PC-3 (cell line): ENCODE data around the gene PTPRN2. TPM values are rescaled to one million over a fixed set of nuclear protein-coding genes. Genes with fewer than 3 reads are reported as not detected.
A peak's percentile ranks its signal among the peaks of the same experiment; 100 is the strongest.

Source experiments
- ATAC-seq: fragments of 200-7000 bp; cut with Tn5 transposase; 2 replicates; pipeline ENCODE4 v1.9.1; 2020; ENCODE audit warnings: mild to moderate bottlenecking, moderate library complexity
- BruUV-seq: library from RNA; stranded (reverse); fragments of 400-500 nt; replicated peaks from 2 replicates; lab custom pipeline; 2021; lab: Mats Ljungman, UMichigan
- CTCF ChIA-PET: fragments of 300-600 bp; sonication (Branson Sonifier 250); formaldehyde crosslinking; loops from one replicate; lab custom pipeline; 2022; ENCODE audit warnings: antibody characterized with exemption; lab: Charles Lee
- POLR2A ChIA-PET: fragments of 300-600 bp; sonication (Branson Sonifier 250); formaldehyde crosslinking; loops from one replicate; lab custom pipeline; 2022; ENCODE audit warnings: antibody characterized with exemption; ENCODE audit not compliant: unreplicated experiment; lab: Charles Lee
- DNase-seq: peaks from one replicate; pipeline ENCODE4 v3.0.0-alpha.2; 2015
- H2AFZ ChIP-seq: fragments of 300-600 bp; sonication (generic); 2 replicates; pipeline ENCODE4 v1.6.0; 2016; ENCODE audit warnings: antibody characterized with exemption, low read length
- H3F3A ChIP-seq: fragments of 300-600 bp; sonication (generic); one replicate; pipeline ENCODE4 v1.6.0; 2017; ENCODE audit warnings: antibody characterized with exemption, low read length, control low read depth, mild to moderate bottlenecking; ENCODE audit not compliant: unreplicated experiment
- H3K27ac ChIP-seq: fragments of 300-600 bp; sonication (generic); 2 replicates; pipeline ENCODE4 v1.5.1; 2016; ENCODE audit warnings: mild to moderate bottlenecking, low read length
- H3K27me3 ChIP-seq: fragments of 300-600 bp; sonication (generic); 2 replicates; pipeline ENCODE4 v1.6.1; 2016; ENCODE audit warnings: low read length, mixed read lengths
- H3K36me3 ChIP-seq: fragments of 300-600 bp; sonication (generic); 2 replicates; pipeline ENCODE4 v1.6.1; 2016; ENCODE audit warnings: low read depth, mixed run types, low read length, mixed read lengths
- H3K4me1 ChIP-seq: fragments of 300-600 bp; sonication (generic); 2 replicates; pipeline ENCODE4 v1.5.1; 2016; ENCODE audit warnings: low read length; ENCODE audit not compliant: insufficient read depth
- H3K4me2 ChIP-seq: fragments of 300-600 bp; sonication (generic); 2 replicates; pipeline ENCODE4 v1.6.0; 2016; ENCODE audit warnings: low read length
- H3K4me3 ChIP-seq: fragments of 300-600 bp; sonication (generic); 2 replicates; pipeline ENCODE4 v1.5.1; 2016; ENCODE audit warnings: mild to moderate bottlenecking, low read length, mixed read lengths
- H3K79me2 ChIP-seq: fragments of 300-600 bp; sonication (generic); 2 replicates; pipeline ENCODE4 v1.6.1; 2017; ENCODE audit warnings: low read length, mixed read lengths
- H3K9ac ChIP-seq: fragments of 300-600 bp; sonication (generic); 2 replicates; pipeline ENCODE4 v1.6.0; 2016; ENCODE audit warnings: mild to moderate bottlenecking, low read length
- H3K9me2 ChIP-seq: fragments of 300-600 bp; sonication (generic); replicated peaks from 2 replicates; pipeline ENCODE4 v1.6.1; 2016; ENCODE audit warnings: mixed run types, low read length, mixed read lengths
- H3K9me3 ChIP-seq: fragments of 300-600 bp; sonication (generic); 2 replicates; pipeline ENCODE4 v1.6.1; 2016; ENCODE audit warnings: low read length, mixed read lengths
- H4K20me1 ChIP-seq: fragments of 300-600 bp; sonication (generic); 2 replicates; pipeline ENCODE4 v1.6.1; 2016; ENCODE audit warnings: low read length, mixed read lengths
- EZH2 ChIP-seq: fragments of 300-600 bp; sonication (generic); IDR thresholded peaks from one replicate; pipeline ENCODE4 v1.6.1; 2017; ENCODE audit warnings: antibody characterized with exemption, mild to moderate bottlenecking, low read length; ENCODE audit not compliant: unreplicated experiment
- EZH2phosphoT487 ChIP-seq: fragments of 300-600 bp; sonication (generic); IDR thresholded peaks from 2 replicates; pipeline ENCODE4 v1.6.1; 2018; ENCODE audit warnings: mild to moderate bottlenecking, antibody characterized with exemption, low read length, borderline replicate concordance
- intact Hi-C: fragments of 100-400 bp; cut with micrococcal nuclease; formaldehyde crosslinking; loops from 2 replicates; pipeline ENCODE4 v1.9.0; 2023
- total RNA-seq: library from RNA; depleted of rRNA; stranded (reverse); fragments of >200 nt; gene quantifications from 2 replicates; pipeline ENCODE4 v1.2.3, GENCODE V29; 2014
- TF ChIP-seq, protein P1 (sequence below): fragments of 300-600 bp; sonication (generic); conservative IDR thresholded peaks from 2 replicates; pipeline ENCODE4 v1.5.1; 2017; ENCODE audit warnings: antibody characterized with exemption, low read depth, mild to moderate bottlenecking, low read length

PTPRN2 gene
- total RNA-seq, 1 experiment from 2014 or later = 3.2 TPM

- H3K79me2 ChIP-seq = no peaks in the 10 kb centered on the region
- H2AFZ ChIP-seq = no peak overlapping the region
- no peak overlapping the region for H3K4me2 ChIP-seq
- no peaks in the 10 kb centered on the region for H3K4me1 ChIP-seq
- BruUV-seq = no TSS peak
- intact Hi-C loops = no loop called here
- POLR2A ChIA-PET = interaction anchor here (0.6 kb wide), 1 partner anchor 50 kb away, joined by 3 read pairs; no protein-coding TSS in a partner anchor
- no peak overlapping the region for H3K27ac ChIP-seq
- TF ChIP-seq EZH2 (no peak), EZH2phosphoT487 (no peak)
- TF ChIP-seq, protein P1, sequence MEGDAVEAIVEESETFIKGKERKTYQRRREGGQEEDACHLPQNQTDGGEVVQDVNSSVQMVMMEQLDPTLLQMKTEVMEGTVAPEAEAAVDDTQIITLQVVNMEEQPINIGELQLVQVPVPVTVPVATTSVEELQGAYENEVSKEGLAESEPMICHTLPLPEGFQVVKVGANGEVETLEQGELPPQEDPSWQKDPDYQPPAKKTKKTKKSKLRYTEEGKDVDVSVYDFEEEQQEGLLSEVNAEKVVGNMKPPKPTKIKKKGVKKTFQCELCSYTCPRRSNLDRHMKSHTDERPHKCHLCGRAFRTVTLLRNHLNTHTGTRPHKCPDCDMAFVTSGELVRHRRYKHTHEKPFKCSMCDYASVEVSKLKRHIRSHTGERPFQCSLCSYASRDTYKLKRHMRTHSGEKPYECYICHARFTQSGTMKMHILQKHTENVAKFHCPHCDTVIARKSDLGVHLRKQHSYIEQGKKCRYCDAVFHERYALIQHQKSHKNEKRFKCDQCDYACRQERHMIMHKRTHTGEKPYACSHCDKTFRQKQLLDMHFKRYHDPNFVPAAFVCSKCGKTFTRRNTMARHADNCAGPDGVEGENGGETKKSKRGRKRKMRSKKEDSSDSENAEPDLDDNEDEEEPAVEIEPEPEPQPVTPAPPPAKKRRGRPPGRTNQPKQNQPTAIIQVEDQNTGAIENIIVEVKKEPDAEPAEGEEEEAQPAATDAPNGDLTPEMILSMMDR = no peak
- no peaks in the 10 kb centered on the region for H3K9me3 ChIP-seq
- ATAC-seq (peak; percentile 53), DNase-seq (no peak)
- H3K9me2 ChIP-seq = no peaks in the 10 kb centered on the region
- H3K4me3 ChIP-seq = no peak overlapping the region
- CTCF ChIA-PET = interaction anchor here (0.7 kb wide), 1 partner anchor 38 kb away, joined by 4 read pairs; no protein-coding TSS in a partner anchor
- H3K27me3 ChIP-seq = no peaks in the 10 kb centered on the region
- H4K20me1 ChIP-seq = no peaks in the 10 kb centered on the region
- H3K36me3 ChIP-seq = no peaks in the 10 kb centered on the region
- no peaks in the 10 kb centered on the region for H3F3A ChIP-seq
- no peak overlapping the region for H3K9ac ChIP-seq
Measured at GRCh38 chr7:157515342-157516041, 1072.1 kb downstream of the PTPRN2 start.

DNA sequence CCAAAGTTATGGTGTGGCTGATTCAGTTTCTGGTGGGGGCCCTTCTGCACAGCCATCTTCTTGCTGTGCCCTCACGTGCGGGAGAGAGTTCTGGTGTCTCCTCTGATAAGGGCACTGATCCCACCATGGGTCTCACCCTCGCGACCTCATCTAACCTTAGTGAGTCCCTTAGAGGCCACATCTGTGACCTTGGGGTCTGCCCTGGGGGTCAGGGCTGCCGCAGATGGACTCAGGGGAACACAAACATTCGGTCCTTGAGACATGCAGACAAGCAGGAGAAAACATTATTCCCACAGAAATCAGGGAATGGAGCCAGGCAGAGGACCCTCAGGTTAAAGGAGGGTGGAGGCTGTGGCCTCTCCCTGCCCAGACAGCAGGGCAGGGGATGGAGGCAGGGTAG, 1072.9 kb downstream of the PTPRN2 start:
- Histone ChIP-seq H3K4me2 (no peak overlapping the region), H3K9me3 (no peaks in the 10 kb centered on the region), H3K36me3 (no peaks in the 10 kb centered on the region), H3K9me2 (no peaks in the 10 kb centered on the region), H2AFZ (no peak overlapping the region), H4K20me1 (no peaks in the 10 kb centered on the region), H3F3A (no peaks in the 10 kb centered on the region), H3K27ac (no peak overlapping the region), H3K9ac (no peak overlapping the region), H3K79me2 (no peaks in the 10 kb centered on the region), H3K4me1 (no peaks in the 10 kb centered on the region), H3K27me3 (peaks cover 1% of the 10 kb centered on the region; the same call in 1 of the 2 replicates), H3K4me3 (no peak overlapping the region)
- BruUV-seq = no TSS peak
- ChIA-PET POLR2A (no interaction called here), CTCF (no interaction called here)
- DNase-seq (no peak), ATAC-seq (no peak)
- TF ChIP-seq EZH2 = no peak
- intact Hi-C loops = no loop called here

DNA sequence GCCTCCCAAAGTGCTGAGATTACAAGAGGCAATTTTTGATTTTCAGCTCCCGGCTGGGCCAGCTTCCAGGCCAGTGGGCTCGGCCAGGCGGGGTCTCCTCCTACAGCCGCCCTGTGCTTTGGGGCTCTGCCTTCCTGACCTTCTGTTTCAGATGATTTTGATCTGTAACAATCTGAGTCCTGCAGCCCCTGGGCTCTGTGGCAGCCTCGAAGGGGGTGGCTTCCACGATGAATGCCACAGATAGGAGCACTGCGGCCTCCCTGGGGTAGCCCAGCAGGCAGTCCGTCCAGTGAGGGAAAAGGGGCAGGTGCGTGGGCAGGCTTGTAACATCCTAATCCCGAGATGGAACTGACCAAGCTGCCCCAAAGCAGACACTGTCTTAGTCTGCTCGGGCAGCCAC, 1073.3 kb downstream of the PTPRN2 start:
- H3K27me3 ChIP-seq = peaks cover 5% of the 10 kb centered on the region; the same call in 1 of the 2 replicates
- no peak overlapping the region for H3K9ac ChIP-seq
- no peaks in the 10 kb centered on the region for H3K9me3 ChIP-seq
- no peak for TF ChIP-seq EZH2phosphoT487
- TF ChIP-seq, protein P1 = no peak
- no peak overlapping the region for H2AFZ ChIP-seq
- no peaks in the 10 kb centered on the region for H4K20me1 ChIP-seq
- H3K4me2 ChIP-seq = no peak overlapping the region
- no peaks in the 10 kb centered on the region for H3K9me2 ChIP-seq
- H3K4me1 ChIP-seq = no peaks in the 10 kb centered on the region
- ATAC-seq = no peak
- no peaks in the 10 kb centered on the region for H3F3A ChIP-seq
- BruUV-seq = no TSS peak
- CTCF ChIA-PET = no interaction called here
- POLR2A ChIA-PET = no interaction called here
- no peaks in the 10 kb centered on the region for H3K79me2 ChIP-seq
- no peak overlapping the region for H3K27ac ChIP-seq
- H3K4me3 ChIP-seq = no peak overlapping the region
- intact Hi-C loops = no loop called here
- H3K36me3 ChIP-seq = no peaks in the 10 kb centered on the region
- DNase-seq = no peak
